Hematopoietic multipotent progenitor cell (in vitro differentiated cells): Measurements from ENCODE around the gene TENM4. TPM values are rescaled to one million over a fixed set of nuclear protein-coding genes. Genes with fewer than 3 reads are reported as not detected.
"Not testable (repeated sequence)": the region's sequence is repeated elsewhere in the genome, so short reads cannot be mapped to it uniquely, and the experiment has no call there.

Experiments used
- DNase-seq, 3 donors: peaks; one replicate each; pipeline ENCODE4 v3.0.0-alpha.2; 2011 to 2015; ENCODE audit warnings: low read depth in 2 of 3, low spot score in 2 of 3
- total RNA-seq: library from RNA; depleted of rRNA; stranded (reverse); fragments of >200 nt; gene quantifications from one replicate; pipeline ENCODE4 v1.2.3, GENCODE V29; 2012

TENM4 gene
- total RNA-seq, 1 donor: under 0.01 TPM

DNA sequence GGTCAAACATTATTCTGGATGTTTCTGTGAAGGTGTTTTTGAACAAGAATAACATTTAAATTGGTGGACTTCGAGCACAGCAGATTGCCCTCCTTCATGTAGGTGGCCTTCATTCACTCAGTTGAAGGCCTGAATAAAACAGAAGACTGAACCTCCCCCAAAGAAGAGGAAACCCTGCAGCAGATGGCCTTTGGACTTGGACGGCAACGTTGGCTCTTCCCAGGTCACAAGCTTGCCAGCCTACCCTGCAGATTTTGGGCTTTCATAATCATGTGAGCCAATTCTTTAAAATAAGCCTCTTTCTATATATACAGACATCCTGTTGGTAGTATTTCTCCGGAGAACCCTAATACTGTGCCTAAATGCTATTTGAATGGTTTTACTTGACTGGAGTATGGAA, 434.0 kb downstream of the TENM4 start:
- no peak for DNase-seq

DNA sequence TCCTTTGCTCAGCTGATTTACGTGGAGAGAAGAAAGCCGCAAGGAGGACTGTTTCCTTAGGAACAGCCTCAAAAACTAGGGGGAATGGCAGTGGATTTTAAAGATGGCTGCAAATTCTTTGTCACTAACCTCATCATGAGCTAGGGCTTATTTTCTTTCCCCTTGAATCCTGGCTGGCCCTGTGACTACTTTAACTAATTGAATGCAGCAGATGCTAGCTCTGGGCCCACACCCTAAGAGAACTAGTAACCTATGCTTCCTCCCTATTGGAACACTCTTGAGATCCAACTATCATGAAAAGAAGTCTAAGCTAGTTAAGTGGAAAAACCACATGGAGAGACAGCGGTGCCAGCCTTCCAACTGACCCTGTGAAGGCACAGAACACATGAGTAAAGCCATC, 444.8 kb downstream of the TENM4 start:
- DNase-seq: no peak

- no peak for DNase-seq
Observed at GRCh38 chr11:78995171-78995570, 445.7 kb downstream of the TENM4 start.

DNA sequence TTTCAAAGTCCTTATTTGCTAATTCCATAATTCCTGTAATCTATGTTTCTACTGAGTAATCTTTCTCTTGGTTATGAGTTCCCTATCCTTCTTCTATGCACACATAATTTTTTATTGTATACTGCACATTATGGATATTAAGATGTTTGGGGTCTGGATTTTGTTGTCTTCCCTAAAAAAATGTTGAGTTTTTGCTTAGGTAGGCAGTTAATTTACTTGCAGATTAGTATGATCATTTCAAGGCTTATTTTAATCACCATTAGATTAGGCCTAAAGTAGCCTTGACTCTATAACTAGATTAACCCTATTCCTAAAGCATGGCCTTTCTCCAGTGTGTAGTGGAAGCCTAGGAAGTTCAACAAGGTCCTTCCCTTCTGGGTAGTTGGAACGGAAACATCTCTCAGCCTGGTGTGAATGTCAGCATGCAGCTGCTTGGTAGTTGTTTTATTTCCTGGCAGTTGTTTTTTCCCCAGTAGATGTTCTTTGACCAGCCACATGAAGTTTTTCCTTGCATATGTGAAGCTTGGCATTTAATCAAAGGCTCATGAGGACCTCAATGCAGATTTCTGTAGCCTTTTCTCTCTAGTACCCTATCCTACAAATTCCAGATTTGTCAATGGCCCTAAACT, 446.9 kb downstream of the TENM4 start:
- no peak for DNase-seq

- no peak for DNase-seq
Observed at GRCh38 chr11:78991681-78992080, 449.1 kb downstream of the TENM4 start.

- no peak for DNase-seq
Observed at GRCh38 chr11:78990261-78990660, 450.6 kb downstream of the TENM4 start.

GRCh38 chr11:78987748-78988147, 453.1 kb downstream of the TENM4 start:
- no peak for DNase-seq

GRCh38 chr11:78986305-78986704, 454.5 kb downstream of the TENM4 start:
- DNase-seq: no peak

DNA sequence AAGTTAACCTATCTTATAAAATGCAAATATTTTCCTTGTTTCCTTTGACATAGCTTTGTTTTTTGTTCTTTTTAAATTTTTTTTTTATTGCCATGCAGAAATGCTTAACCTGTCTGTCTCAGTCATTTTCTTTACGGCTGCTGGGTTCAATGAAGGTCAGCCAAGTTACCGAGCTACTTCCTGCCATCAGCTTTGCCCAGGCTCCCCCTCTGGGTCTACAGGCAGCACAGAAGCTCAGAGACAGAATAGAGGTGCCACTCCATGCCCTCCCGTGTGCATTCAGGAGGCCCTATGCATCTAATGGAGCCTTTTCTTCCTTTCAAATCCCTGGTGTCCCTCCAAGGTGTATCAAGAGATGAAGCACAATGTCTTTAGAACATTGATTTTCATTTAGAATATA, 455.2 kb downstream of the TENM4 start:
- no peak for DNase-seq

DNA sequence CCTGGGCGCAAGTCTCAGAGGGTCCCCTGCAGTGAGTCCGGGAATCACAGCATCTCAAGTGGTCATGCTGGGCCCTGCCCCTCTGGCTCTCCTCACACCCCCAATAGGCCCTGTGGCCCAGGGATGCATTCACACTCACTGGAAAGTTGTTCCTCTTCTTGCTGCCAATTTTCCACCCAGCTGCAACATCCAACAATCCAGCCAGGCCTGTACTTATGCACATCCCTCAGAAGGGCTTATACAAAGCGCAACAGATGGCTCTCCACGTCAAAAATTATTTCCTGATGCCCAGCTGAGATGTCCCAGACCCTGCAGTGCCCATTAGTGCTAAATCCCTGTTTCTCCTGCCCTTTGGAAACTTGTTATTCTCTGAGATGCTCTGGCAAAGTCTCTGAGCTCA, 458.4 kb downstream of the TENM4 start:
- no peak for DNase-seq

DNA sequence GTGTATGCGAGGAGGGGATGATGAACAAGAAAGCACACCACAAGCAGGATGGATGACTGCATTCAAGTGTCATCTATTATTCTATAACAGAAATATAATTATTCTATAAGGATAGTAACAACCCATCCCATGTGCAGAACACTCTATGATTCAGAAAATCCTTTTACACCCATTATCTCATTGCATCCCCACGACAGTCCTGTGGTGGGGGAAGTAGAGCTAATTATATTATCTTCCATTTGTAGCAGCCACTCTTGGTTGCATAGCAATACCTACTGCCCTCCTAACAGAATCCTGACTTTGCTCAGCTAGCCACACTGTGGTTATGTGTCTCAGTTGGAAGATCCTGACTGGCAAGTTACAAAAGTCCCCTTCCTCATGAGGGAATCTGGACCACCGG, 459.7 kb downstream of the TENM4 start:
- DNase-seq: no peak

GRCh38 chr11:78978831-78979230, 462.0 kb downstream of the TENM4 start:
- DNase-seq: no peak

- not testable (repeated sequence) for DNase-seq
Observed at GRCh38 chr11:78977848-78978247, 463.0 kb downstream of the TENM4 start.

- no peak for DNase-seq
Observed at GRCh38 chr11:78977009-78977408, 463.8 kb downstream of the TENM4 start.

- DNase-seq: no peak
Observed at GRCh38 chr11:78975081-78975480, 465.7 kb downstream of the TENM4 start.

GRCh38 chr11:78973876-78974275, 467.0 kb downstream of the TENM4 start:
- no peak for DNase-seq

DNA sequence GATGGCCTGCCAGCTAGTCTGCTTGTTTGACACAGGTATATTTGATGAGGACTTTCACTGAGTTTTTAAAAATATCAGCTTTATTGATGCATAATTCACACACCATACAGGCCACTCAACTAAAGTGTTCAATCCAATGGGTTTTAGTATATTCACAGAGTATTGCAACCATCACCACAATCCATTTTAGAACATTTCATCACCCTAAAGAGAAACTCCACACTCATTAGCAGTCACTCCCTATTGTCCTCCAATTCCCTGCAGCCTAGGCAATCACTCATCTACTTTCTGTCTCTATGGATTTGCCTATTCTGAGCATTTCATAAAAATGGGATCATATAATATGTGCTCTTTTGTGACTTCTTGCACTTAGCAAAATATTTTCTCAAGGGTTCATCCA, 468.2 kb downstream of the TENM4 start:
- DNase-seq: no peak

DNA sequence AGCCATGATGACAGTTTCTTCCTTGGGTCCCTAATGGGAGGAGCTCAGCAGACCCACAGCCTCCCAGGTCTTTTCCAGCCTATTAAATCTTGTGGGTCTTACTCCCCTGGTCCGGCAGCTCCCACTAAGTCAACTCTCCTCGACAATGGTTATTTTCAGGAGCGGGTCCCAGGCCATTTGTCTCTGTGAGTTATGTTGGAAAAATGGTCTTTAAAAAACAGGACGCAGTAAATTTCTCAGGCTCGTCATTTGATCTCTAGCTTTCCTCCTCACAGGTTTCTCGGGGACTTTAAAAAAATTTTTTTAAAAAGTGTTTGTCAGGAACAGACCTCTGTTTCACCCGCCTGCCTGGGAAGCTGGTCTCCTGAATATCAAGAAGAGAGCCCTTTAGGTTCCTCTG, 468.7 kb downstream of the TENM4 start:
- DNase-seq: no peak

- DNase-seq: no peak
Observed at GRCh38 chr11:78967811-78968210, 473.0 kb downstream of the TENM4 start.

DNA sequence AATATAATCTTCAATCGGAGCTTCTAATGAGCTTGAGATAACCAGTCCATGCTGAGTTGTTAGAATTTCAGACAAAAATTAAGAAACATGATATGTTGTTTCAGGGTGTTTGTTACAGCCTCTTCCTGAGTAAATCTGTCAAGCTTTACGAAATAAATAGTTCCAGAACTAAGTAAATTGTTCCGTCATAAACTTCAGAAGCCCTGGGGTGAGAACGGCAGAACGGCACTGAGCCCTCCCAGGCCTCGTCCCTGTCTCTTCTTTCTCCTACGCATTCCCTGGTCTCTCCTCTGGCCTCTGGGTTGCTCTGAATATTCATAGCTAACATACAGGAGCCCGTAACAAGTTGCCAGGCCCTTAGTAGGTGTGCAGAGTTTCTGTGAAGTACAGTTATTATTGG, 475.4 kb downstream of the TENM4 start:
- no peak for DNase-seq

- DNase-seq: peak in 2 of 3 donors; percentile 22 to 47
Observed at GRCh38 chr11:78961937-78962701, 478.7 kb downstream of the TENM4 start.

DNA sequence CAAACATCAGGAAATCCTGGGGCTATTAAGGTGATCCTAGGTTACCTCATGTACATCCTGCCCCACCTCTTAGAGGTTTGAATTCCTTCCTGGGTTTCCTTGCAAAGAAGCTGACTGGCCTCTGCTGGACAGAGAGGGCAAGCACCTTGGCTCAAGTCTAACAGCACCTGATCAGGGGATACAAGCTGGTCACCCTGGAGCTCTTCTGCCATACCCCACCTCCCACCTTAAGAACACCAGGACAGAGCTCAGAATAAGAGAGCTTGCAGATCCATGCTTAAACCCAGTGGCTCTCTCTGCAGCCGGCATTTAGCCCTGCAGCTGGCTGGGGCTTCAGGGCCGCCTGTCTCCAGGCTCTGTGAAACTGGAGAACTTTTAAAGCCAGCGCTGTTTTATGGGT, 479.6 kb downstream of the TENM4 start:
- no peak for DNase-seq

DNA sequence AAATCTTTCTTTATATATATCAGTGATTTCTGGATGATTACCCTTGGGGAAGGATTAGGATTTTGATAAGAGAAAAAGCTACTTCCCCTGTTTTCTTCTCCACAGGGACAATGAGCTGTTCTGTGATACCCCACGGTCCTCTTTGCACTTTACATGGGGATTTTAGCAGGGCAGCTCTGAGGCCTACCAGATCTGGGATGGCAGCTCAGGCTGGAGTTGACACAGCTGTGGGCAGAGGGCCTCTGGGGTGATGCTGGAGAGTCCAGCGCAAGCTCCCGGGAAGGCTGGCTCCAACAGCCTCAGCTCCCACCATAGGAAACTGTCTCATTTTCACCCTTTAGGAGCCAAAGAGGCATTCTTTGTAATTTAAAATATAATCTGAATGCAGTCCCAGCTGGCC, 482.4 kb downstream of the TENM4 start:
- DNase-seq: no peak
